ENCODE data around the gene PRPSAP1.

GRCh38 chr17:76264425-76264754 is 89.3 kb downstream of the PRPSAP1 start:
- TF ChIP-seq POLR2A (IDR thresholded peaks at IDR 0.05) (no peak), CTCF (IDR thresholded peaks at IDR 0.05) (no peak)

Data from adrenal gland (tissue), 5 donors.